AML-193 (cell line): ENCODE measurements around the gene SIRT7.
"Not testable (repeated sequence)": the region's sequence is repeated elsewhere in the genome, so short reads cannot be mapped to it uniquely, and the experiment has no call there.

ENCODE experiments used
- DNase-seq, 2 experiments: peaks; one replicate each; lab custom pipeline; 2025; lab: John Stamatoyannopoulos, UW

SIRT7 gene

DNA sequence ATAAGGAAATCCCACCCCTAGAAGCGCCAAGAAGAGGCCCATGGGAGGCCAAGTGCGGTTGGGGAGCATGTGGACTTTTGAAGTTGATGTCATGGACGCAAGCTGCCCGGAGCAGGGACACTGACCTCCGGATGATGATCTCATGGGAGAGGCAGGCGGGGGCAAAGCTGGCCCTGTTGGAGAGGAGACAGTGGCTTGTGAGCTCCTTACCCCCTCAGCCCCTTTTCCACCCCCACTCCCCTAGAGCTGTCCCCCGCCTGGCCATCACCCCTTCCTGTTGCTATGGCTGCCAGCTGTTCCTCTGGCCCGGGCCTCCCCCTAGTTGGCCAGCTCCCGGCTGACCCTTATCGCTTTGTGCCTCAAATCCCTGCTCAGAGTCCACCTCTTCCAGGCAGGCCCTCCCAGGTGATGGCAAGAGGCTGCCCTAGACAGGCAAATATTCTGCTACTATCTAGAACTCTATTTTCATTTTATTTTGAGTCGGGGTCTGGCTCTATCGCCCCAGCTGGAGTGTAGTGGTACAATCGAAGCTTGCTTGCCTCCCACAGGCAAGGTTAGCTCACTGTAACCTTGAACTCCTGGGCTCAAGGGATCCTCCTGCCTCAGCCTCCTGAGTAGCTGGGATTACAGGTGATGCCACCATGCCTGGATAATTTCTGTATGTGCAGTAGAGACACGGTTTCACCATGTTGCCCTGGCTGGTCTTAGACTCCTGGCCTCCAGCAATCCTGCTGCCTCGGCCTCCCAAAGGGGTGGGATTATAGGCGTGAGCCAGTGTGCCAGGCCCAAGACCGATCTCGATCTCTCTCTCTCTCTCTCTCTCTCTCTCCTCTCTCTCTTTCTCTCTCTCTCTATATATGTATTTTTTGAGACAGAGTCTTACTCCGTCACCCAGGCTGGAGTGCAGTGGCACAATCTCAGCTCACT is 36.4 kb upstream of the SIRT7 start:
- no peak for DNase-seq

DNA sequence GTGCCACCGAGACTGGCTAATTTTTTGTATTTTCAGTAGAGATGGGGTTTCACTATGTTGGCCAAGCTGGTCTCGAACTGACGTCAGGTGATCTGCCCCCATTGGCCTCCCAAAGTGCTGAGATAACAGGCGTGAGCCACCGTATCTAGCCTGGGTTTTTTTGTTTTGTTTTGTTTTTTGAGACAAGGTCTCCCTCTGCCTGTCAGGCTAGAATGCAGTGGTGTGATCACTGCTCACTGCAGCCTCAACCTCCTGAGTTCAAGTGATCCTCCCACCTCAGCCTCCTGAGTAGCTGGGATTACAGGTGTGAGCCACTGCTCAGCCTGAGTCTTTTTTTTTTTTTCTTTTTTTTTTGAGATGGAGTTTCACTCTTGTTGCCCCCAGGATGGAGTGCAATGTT is 35.5 kb upstream of the SIRT7 start:
- DNase-seq, result not testable (repeated sequence)

DNA sequence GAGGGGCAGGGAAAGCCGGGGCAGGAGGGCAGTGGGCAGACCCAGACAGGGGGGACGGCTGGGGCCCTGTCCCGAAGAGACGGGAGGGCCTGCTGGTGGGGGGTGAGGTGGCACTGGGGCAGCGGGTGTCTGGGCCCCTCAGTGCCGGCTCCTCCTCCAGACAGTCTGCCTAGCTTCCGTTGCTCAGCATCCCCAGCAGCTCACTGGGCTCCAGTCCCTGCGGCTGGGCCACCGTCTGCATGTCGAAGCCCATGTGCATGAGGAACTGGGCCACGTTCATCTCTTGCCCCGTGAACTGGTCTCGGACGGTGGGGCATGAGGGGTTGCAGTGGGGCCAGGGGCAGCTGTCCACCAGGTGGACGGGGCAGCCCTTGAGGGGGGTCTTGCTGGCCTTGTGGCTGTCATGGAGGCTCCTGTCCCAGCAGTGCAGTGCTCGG is 34.8 kb upstream of the SIRT7 start:
- DNase-seq, result no peak

DNA sequence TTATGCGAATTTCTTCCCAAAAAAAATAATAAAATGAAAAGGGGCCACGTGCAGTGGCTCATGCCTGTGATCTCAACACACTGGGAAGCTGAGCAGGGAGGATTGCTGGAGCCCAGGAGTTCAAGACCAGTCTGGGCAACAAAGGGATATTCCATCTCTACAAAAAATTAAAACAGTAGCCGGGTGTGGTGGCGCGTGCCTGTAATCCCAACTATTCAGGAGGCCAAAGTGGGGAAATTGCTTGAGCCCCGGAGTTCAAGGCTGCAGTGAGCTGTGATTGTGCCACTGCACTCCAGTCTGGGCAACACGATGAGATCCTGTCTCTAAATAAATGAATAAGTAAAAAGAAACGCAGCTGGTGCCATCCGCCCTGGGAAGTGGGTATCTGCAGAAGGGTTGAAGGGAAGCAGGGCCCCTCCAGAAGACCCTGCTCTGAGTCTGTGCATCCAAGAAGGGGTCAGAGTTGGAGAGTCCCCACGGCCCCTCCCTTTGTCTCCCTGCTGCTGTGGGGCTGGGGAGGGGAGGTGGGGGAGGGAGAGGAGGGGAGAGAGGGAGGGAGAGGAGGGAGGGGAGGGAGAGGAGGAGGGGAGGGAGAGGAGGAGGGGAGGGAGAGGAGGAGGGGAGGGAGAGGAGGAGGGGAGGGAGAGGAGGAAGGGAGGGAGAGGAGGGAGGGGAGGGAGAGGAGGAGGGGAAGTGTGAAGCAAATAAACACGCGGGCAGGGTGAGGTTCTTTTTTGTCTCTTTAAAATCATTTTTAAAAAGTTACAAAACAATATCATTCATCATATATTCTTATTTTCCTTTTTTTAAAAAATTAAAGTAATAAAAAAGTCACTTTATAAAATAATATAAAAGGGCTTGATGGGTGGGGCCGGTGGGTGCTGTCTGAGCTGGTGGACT is 34.1 kb upstream of the SIRT7 start:
- no peak for DNase-seq

DNA sequence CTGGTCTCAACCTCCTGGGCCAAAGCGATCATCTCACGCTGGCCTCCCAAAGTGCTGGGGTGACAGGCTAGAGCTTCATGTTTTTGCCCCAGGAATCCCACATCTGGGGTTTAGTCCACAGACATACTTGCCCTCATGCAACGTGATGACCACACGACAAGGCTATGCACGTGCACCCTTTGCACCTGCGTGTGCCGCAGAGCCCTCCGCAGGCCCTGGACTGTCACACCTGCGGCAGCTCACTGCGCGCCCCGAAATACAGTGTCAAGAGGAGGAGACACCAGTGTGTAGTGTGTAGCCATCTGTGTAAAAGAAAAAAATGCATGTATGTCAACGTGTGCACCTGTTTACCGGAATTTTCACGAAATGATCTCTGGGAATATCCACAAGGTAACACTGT is 32.5 kb upstream of the SIRT7 start:
- DNase-seq, result no peak

DNA sequence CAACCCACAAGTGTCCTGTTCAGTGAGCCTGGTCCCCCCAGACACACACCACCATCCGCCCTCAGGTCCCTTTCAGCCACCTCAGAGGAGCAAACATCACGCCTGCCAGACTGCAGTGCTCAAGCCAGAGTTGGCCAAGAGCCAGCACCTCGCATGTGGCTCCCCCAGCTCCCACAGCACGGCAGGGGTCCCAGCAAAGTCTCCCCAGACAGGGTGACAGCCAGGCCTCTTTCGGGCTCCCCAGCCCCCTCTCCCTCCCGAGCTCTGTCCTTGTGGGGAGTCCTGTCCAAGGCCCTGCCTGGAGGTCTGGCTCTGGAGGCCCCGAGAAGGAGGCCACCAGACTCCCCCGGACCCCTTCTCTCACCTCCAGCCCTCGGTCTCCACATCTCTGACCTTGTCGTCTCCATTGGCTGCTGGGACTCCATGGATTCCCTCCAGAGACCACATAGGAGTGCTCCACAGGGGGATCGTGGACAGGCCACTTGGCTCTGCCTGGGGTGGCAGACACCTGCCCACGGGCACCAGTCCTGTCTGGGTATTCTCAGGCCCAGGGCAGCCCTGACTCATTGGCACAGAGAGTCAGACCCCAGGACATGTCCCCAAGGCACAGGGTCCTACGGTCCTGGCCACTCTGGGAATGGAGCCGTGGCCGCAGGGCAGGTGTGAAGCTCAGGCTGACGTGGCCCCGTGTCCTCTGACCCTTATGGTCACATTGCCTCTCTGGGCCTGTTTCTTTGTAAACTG is 30.8 kb upstream of the SIRT7 start:
- no peak for DNase-seq

DNA sequence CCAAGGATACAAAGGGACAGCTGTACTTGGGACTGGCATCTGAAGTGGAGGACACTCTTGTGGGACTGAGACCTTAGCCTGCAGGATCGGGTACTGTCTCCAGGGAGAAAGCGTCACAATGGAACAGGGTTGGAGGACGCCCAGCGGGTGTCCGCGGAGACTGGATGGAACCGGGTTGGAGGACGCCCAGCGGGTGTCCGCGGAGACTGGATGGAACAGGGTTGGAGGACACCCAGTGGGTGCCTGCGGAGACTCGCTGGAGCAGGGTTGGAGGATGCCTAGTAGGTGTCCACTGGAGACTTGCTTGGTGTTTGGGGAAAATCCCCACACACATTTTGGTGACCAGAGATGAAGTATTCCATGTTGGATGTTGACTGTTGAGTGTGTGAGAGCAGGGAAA is 29.2 kb upstream of the SIRT7 start, which contains the start of gene MYADML2:
TSS of gene MYADML2 (minus strand) at position 45 of the 400 bp plus-strand sequence. CDS start 5,492 bp downstream, outside the sequence.
- DNase-seq, result no peak

DNA sequence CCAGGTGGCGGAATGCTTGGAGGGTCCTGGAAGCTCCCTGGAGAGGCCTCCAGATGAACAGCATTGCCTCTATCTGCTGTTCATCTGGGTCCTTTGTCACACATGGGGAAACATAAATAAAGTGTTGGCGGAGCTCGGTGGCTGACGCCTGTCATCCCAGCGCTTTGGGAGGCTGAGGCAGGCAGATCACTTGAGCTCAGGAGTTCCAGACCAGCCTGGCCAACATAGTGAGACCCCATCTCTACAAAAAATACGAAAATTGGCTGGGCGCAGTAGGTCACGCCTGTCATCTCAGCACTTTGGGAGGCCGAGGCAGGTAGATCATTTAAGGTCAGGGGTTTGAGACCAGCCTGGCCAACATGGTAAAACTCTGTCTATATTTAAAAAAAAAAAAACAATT is 26.9 kb upstream of the SIRT7 start:
- no peak for DNase-seq

DNA sequence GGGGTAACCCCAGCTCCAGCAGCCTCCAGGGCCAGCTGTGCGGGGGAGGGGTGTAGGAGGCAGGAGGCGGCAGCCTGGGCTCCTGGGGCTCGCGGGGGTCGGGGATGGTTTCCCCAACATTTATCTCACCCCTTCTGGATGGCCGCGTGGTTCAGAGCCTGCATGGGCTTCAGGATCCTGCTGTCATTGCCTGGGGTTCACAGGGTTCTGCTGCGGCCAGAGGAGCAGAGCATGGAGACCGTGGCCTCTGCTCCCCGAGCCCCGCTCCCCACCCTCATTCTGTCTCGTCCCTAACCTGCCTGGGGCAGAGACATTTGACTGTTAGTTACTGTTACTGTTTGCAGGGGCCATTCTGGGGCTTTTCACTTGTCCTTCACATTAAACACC is 24.2 kb upstream of the SIRT7 start:
- DNase-seq, result no peak

DNA sequence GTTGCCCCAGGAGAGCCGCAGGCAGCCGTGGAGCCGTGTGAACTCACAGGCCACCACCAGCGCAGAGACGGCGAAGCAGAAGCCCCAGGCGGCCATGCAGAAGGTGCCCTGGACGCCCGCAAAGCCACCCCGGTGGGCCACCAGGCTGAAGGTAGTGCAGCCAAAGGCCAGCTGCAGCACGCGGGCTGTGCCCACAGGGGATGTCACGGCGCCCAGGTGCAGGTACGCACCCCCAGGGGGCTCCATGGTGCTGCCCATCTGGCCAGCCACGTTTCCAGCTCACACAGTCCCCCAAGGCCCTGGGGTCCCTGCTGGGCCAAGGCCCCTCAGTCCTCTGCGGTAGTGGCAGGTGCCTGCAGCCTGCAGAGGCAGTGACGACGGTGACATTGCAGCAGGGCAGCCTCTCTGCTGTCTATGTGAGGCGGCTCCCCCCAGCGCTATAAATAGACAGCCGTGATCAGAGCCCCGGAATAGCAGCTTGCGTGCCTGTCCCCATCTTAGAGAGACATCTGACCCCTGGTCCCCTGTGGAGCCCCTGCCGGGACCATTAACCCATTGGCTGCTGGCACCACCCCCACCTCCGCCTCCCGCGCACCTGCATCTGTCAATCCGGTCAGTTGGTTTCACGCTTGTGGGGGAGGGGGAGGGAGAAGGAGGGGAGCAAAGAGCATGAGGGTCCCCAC is 23.6 kb upstream of the SIRT7 start:
- no peak for DNase-seq

DNA sequence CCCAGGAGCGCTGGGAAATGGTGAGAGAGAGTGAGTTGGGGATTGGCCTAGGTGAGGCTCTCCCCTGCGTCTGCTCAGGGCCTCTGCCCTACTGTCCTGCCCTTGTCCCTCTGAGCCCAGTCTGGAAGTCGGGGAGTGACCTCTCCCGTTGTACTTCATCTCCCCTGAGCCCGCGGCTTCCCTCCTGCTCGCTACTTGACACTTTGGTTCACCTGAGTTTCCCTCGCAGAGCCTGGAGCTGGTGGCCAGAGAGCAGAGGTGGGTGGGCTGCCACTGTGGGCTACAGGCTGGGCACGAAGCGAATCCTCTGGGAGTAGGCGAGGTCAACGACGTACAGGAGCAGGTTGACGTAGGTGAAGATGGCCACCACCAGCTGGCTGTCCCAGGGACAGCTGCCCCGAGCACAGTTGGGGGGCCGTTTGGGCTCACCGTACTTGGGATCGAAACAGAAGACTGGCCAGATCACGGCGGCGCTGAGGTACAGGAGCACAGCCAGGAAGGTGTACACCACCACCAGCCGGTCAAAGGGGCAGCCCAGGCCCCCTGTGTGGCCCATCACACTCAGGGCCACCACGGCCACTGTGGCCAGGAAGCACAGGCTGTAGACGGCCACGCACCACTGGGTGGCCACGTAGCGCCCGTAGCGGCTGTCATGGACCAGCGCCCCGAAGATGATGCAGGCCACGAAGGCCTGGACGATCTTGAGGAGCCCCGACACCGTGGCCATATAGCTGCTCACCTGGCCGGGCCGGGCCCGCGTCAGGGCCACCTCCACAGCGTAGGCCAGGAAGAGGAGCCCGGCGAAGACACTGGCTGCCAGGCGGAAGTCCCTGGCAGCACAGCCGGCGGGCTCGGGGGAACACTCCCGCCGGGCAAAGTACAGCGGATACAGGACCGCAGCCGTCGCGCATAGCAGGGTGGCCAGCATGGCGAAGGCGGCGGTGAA is 22.8 kb upstream of the SIRT7 start:
- no peak for DNase-seq

DNA sequence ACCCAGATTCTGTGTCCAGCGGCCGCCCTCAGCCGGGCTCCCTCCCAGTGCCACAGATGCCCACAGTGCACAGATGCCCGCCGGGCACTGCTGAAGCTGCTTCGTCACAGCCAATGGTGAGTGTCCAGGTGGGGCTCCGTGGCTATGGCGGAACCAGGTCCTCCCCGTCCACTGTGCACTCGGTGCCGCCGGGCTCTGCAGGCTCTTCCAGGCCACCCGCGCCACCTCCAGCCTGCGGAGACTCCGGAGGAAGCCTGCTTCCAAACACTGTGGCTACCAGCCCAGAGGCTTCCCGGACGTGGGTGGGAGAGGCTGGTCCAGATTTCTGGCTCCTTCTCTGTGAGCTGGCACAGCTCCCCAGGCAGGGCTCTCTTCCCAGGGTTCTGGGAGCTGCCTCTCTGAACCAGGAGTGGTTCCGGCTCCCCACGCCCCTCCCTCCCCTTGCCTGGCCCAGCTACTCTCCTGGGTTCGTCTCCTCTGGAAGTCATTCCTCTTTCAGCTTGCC is 22.0 kb upstream of the SIRT7 start:
- DNase-seq, result no peak

DNA sequence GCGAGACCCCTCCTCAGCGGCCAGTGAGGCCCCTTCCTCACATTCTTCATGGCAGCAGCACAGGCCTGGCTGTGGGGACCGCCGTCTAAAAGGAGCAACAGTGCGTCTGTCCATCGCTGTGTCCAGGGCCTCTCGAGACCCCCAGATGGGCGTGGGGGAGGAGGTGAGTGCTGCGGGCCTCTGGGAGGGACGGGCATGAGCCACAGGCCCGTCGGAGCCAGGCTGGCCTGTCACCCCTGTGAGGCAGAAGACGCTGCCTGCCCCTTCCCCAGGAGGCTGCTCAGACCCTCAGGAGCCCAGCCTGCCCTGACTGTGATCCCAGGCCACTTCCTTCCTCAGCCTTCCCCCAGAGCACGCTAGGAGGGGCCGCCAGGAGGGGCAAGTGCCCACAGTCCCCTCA is 21.2 kb upstream of the SIRT7 start:
- no peak for DNase-seq

DNA sequence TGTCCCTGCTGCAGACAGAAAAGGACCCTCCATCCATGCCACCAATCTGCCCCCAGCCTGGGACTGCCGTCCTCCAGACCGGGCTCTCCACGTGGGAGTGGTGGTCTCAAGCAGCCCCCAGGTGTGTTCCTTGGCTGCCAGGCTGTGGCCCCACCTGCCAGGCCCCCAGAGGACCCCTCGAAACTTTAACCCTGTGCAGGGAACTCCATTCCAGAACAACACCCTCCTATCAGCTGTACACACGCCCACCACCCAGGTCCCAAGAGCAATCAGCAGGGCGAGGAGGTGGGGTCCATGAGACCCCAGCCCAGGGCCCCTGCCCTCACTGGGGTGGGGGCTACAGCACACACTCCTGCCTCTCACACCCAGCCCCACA is 17.7 kb upstream of the SIRT7 start:
- DNase-seq, result no peak

DNA sequence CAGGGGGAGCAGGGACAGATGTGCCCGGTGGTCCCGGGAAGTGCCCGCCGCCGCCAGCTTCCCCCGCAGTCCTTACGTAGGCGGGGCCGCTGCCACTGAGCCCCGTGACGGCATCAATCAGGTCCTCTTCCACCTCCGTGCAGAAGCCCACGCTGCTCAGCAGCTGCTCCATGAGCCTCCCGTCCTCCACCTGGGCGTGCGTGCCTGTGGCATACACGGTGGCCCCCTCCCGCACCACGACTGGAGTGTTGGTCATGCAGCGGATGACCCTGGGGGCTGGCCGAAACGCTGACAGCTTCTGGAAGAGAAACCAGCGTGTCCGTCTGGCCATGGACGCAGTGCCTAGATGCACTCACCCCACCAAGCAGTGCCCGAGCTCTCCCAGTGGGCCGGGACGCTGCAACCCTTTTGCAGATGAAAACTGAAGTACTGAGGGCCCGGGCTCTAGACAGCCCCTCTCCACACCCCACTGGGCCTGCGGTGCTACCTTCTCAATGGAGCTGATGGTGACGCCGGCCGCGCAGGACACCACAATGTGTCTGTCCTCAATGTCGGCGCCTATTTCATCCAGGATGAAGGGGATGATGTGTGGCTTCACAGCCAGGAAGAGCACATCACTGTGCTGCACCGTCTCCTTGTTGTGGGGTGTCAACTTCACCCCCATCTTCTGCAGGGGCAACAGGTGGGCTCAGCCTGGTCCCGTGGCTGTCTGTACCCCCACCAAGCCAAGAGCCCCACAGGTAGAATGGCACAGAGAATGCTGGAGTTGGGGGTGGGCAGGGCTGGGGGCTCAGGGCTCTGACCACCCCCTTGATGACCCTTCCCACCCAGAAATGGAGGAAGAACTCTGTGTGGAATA is 17.1 kb upstream of the SIRT7 start:
- DNase-seq, result no peak

DNA sequence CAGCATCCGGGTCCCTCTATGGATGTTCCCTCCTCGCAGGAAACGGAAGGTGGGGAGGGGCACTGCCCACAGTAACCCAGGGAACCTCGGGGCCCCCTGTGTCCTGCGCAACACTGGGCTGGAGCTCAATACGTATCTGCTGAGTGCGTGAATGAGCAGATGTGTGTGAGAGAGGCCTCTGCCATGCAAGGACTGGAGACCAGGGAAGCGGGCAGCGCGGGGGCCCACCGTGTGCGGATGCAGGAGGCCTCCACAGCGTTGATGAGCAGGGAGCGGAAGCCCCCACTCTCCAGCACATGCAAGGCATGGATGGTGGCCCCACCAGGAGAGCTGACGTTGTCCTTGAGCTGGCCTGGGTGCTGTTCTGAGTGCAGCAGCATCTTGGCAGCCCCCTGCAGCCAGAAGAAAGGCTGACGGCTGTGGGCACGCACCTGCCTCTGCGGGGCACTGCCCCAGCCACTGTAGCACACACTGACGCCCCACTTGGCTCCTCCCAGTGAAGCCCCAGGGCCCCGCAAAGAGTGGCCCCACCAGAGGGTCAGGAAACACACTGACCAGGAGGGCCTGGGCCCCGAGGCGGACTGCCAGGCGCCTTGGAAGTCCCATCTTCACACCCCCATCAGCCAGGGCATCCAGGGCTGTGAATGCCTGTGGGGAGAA is 16.3 kb upstream of the SIRT7 start:
- no peak for DNase-seq

DNA sequence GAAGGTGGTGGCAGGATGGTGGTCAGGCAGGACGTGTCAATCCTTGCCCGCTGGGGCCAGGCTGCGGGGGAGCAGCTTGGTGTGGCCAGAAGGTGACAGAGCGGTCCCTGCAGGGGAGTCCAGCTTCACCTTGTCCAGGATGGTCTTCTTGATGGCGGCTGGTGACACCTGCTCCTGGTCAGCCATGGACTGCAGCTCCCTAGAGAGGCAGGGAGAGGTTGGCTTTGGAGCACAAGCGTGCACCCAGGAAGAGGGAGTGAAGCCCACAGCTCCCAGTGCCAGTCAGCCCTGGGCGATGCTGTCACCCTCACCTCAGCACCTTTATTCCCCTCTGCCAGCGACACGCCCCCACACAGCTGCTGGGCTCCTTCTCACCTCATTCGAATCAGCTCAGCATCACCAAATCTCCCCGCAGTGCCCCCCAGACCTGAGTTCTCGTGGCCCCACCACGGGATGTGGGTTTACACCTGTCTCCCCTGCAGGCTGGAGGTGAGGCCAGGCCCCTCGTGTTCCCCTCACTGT is 15.3 kb upstream of the SIRT7 start:
- no peak for DNase-seq

DNA sequence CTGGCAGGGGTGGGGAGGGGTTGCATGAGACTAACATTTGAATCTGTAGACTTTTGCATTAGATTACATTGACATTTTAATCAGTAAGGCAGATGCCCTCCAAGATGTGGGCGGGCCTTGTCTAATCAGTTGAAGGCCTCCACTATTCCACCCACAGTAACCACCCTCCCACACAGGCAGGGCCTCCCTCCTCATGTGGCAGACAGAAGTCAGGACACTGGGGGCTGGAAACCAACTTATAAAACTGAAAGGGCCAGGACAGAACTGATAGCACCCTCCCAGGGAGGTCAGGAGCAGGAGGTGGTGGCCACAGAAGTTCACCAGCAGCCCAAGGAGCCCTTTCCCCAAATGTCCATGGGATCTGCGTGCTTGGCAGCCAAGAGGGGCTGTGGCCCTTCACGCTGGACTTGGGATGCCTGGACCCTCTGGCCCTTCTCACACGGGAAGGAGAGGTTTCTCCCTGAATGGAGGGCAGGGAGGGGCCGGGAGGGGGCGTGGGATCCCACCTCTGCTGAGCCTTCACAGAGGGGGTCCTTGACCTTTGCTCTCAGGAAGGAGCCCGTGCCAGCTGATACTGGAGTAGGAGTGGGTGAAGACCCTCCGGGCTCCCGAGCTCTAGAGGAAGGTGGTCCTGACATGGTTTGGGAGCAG is 14.5 kb upstream of the SIRT7 start:
- DNase-seq, result no peak
